ENCODE results near the gene PBRM1.
"Not testable (repeated sequence)": the region's sequence is repeated elsewhere in the genome, so short reads cannot be mapped to it uniquely, and the experiment has no call there.

PBRM1 gene

DNA sequence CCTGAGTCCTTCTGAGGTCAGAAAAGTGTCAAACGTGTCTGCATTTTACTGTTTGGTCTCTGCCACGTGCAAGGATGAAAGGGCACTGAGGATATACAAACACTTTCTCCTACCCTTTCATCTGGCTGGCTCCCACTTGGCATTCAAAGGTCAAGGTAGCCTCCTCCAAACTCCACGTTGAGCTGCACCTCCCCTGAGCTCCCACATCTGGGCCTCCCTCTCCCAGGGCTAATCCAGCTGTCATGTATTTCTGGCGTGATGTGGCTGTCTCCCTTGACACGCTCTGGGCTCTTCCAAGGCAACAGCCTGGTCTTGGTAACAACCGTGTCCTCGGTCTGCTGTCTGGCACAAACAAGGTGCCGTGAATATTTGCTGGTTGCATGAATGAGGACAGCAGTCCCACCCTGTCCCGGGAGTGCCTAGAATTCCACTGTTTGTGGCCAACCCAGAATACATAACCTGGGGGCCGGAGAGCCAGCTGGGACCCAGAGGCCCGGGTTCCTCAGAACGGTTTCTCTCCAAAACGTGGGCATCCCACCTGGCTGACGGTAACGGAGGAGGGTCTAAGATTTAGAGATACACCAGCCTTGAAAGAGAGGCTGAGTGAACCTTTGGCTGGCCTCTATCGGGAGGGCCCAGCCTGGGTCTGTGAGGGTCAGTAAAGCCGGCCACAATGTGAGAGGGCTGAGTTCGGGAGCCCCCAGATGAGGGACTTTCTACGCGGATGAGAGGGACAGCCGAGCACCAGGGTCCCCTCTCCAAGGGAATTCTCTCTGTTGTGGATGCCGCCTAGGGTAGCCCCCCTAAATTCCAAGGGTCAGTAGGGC lies 19.1 kb upstream of the PBRM1 start:
- H3K4me3 ChIP-seq (ENCODE audit: low read depth, low read length), result peak overlapping the region; percentile 90

GRCh38 chr3:52703341-52703740 lies 17.6 kb upstream of the PBRM1 start:
- no peak overlapping the region for H3K4me3 ChIP-seq (ENCODE audit: low read depth, low read length)

DNA sequence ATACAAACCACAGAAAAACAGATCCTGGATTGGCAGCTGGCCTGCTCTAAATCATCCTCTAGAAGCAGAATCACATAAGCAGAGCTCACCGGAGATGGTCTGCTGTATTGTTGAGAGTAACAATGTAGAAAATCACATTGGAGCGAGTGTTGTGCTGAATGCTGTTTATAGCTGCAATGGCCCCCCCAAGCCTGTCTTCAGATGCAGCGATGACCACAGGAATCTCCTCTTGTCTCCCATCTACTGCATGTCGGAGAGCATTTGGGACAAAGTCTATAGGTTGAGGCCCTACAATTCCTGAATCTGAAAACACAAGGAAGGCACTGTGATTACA lies 11.9 kb upstream of the PBRM1 start:
- H3K4me3 ChIP-seq (ENCODE audit: low read depth, low read length), result no peak overlapping the region

DNA sequence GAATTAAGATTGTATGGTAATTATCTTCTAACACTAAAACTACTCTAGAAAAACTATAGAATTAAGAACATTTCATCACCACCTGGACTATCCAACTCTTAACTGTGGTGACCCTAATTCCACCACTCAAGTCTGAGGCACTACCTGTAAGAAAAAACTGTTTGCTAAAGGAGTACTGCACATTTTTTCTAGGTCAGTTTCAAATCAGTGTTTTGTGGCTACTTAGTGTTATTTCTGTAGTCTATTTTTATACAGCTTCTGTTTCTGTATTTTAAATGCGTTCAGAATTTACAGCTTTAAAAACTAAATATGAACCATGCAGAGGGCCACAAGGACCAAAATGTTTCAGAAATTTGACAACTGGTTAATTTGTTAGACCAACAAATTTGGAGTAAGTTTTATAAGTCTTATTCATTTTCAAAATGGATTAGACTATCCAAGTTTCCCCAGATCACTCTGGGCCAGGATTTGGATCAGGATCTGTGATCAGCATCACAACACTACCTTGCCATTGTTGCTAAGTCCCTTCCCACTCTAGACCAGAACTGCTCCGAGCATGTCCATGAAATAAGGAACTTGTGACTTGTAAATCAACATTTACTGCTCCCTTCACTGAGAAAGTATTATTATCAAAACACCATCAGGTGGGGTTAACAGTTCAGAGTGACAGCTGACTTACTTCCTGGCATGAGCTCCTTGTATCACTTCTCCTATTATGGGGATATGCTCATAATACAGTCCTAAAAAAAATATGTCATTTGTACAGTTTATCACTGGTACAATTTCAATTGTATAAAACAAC lies 11.3 kb upstream of the PBRM1 start:
- no peak overlapping the region for H3K4me3 ChIP-seq (ENCODE audit: low read depth, low read length)

DNA sequence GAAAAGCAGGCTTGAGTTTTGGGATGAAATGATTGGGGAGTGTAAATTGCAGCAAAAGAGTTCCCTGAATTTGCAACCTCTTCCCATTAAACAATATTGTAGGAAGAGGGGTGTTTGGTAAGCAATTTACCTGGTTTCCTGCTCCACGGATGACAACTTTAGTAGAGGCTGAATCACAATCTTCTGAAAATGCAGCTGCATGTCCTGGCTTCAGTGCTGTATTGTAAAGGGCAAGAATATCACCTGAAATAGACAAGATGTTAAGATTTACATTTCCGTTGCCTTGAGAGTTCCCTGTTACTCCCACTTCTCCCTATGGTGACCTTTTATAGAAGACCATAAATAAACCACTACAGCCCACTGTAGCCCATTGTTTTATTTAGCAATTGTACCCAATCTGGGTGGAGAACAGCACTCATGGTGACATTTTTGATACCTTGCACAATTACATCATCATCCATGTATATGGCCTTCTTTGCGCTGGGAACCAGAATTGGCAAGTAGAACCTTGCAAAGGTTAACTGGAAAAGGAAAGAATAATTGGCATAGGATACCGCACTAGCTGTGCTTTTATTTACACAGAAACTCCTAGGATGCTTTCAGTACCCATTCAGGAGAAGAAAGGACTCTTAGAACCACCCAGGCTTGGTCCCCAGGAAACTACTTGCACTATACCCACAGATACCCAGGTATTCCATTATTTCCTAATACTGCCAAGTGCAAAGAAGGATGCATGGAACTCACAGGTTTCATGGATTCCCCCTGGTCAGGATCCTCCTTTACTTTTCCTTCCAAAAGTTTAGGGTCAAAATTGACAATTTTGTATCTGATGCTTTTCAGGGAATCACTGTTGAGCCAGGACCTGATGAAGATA lies 10.3 kb upstream of the PBRM1 start:
- H3K4me3 ChIP-seq (ENCODE audit: low read depth, low read length), result no peak overlapping the region

DNA sequence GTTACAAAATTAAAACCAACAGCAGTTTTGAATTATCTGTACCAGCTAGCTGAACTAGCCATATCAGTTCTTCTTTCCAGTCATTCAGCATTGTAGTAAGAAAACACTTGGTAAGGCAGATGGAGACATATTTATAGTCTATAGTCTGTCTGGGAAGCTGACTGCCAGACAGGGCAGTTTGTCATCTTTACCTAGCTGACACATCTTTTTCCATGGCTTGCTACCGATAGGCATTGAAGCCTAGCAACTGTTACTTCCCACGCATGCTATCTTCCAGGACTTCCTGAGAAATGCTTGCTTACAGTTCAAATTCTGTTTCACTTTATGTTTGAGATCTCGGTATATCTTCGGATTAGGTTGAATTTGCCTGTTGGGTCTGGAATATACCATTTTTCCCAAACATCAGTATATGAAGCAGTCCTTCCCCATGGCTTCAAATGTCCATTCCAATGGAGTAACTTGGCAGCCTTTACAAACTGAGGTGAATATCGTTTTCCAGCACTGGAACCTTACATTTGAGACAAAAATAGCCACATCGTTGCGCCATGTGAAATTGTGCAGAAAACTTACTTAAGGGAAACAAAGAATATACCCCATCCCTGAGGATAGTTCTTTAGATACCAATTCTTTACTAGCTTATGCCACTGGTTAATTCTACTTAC lies 8.9 kb upstream of the PBRM1 start:
- H3K4me3 ChIP-seq (ENCODE audit: low read depth, low read length), result no peak overlapping the region

DNA sequence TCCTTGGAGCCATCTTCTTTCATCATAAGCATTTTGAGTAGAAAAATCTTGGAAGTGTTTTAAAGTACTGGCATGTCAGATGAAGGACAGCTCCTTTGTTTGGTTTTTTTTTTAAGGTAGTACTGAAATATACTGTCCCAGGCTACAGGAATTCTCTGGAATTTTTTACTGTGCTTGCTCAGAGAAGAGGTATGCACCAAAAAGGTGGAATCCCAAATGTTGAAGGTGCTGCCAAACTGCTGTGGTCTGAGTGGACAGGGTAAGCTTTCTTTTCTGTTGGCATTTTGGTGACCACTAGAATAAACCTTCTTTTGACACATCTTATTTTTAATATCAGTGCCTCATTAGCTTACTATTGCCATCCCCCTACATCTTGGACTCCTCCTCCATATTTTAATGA lies 7.4 kb upstream of the PBRM1 start:
- no peak overlapping the region for H3K4me3 ChIP-seq (ENCODE audit: low read depth, low read length)

- H3K4me3 ChIP-seq (ENCODE audit: low read depth, low read length), result no peak overlapping the region
These were observed 4.8 kb upstream of the PBRM1 start for GRCh38 chr3:52690560-52690959.

- no peak overlapping the region for H3K4me3 ChIP-seq (ENCODE audit: low read depth, low read length)
These were observed 3.4 kb upstream of the PBRM1 start for GRCh38 chr3:52689151-52689550.

- H3K4me3 ChIP-seq (ENCODE audit: low read depth, low read length), result no peak overlapping the region
These were observed 2.6 kb upstream of the PBRM1 start for GRCh38 chr3:52688266-52688665.

- H3K4me3 ChIP-seq (ENCODE audit: low read depth, low read length), result peak overlapping the region; percentile 100
These were observed 416 bp downstream of the PBRM1 start for GRCh38 chr3:52685285-52685708.

GRCh38 chr3:52684184-52684583 lies 1.5 kb downstream of the PBRM1 start:
- no peak overlapping the region for H3K4me3 ChIP-seq (ENCODE audit: low read depth, low read length)

- H3K4me3 ChIP-seq (ENCODE audit: low read depth, low read length), result no peak overlapping the region
These were observed 2.1 kb downstream of the PBRM1 start for GRCh38 chr3:52683611-52684010.

DNA sequence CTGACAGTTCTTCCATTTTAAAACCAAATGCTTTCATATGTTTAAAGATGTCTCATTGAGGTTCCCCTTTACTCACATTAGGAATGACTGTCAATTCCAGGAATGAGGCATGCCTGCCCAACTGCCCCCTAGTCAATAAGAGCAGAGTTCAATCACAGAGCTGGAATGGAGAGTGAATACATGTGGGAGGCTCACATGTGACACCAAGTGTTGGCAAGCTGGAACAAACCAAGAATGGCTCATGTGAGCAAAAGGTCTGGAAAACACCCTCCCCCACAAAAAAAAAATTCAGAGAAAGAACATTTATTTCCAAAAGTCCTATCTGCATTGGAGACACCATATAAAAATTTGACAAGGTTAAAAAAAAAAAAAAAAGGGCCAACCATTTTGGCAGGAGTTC lies 3.7 kb downstream of the PBRM1 start:
- no peak overlapping the region for H3K4me3 ChIP-seq (ENCODE audit: low read depth, low read length)

DNA sequence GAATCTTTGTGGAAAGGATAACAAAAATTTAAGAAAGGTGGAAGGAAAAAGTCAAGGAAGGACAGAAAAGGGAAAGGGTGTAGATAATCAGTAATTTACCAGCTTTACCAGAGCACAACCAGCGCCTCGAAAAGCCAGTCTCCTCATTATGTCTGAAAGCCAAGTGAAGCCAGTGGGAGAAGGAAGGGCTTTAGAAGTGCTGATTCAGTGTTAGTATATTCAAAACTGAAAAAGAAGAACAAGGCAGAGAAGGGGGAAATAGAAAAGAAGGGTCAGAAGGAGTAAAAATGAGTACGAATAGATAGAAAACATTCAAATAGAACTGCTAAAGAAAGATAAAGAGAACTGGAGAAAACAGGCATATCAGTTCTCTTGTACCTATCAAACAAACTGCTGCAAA lies 4.1 kb downstream of the PBRM1 start:
- no peak overlapping the region for H3K4me3 ChIP-seq (ENCODE audit: low read depth, low read length)

DNA sequence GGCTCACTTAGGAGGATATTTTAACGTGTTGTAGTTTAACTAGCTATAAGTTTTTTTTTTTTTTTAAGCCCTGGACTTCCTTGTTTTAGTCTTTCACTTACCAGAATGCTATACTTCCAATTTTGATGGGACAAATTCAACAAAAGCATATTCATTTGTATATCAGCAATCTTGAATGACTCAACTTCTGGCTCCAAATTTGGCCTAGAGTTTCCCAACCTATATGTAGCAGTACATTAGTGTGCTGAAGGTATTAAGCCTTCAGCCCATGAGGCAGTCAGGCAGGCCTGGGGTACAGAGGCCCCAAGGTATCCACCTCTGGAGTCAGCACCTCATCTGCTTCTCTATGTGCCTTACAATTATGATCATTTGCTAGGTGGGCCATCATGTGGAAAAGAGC lies 5.9 kb downstream of the PBRM1 start:
- no peak overlapping the region for H3K4me3 ChIP-seq (ENCODE audit: low read depth, low read length)

GRCh38 chr3:52679199-52679538 lies 6.5 kb downstream of the PBRM1 start:
- no peak overlapping the region for H3K4me3 ChIP-seq (ENCODE audit: low read depth, low read length)

DNA sequence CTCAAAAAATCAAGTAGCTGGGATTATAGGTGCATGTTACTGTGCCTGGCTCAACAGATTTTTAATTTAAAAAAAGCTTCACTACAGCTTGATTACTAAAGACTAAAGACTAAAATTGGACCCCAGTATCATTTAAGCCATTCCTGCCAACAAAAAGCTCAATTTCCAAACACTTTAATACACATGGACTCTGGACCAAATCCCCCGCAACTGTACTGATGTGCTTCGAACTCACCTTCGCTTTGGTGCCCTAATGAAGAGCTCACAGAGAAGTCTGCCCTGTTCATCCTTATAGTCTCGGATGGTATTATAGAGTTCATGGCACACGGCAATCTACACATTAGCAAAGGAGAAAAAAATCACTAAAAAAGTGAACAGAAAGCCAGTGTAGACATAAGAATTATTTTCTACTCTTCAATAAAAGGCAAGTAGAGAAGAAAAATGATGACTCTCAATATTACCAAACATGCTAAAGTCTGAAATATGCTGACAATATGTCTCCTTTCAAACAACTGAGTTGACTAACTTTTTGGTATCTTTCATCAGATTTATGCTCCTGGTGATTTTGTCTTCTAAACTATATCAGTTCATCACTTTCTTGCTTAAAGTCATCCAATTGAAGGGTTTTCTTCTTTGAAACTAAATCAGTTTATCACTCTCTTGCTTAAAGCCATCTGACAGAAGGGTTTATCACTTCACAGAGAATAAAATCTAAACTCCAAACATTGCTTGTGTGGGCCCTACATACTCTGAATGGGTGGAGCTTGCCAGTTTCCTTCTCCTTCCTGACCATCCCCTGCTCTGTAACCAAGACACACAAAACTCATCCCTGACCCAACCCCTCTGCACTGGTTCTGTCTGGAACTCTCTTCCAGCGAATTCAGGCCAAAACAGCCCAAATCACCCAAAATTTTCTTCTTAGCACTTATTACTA lies 7.2 kb downstream of the PBRM1 start:
- H3K4me3 ChIP-seq (ENCODE audit: low read depth, low read length), result no peak overlapping the region

GRCh38 chr3:52676201-52676600 lies 9.5 kb downstream of the PBRM1 start:
- H3K4me3 ChIP-seq (ENCODE audit: low read depth, low read length), result not testable (repeated sequence)

GRCh38 chr3:52671676-52672075 lies 14.0 kb downstream of the PBRM1 start:
- no peak overlapping the region for H3K4me3 ChIP-seq (ENCODE audit: low read depth, low read length)
